B cell (primary cell): ENCODE results near the gene NELL1.

ENCODE experiments used
- CTCF ChIP-seq: fragments of 200-600 bp; IDR thresholded peaks from one replicate; pipeline ENCODE4 v1.8.0; 2022; ENCODE audit warnings: antibody characterized with exemption, mild to moderate bottlenecking
- EZH2 ChIP-seq: IDR thresholded peaks from 2 replicates; pipeline ENCODE4 v1.6.1; 2012; ENCODE audit warnings: borderline replicate concordance, low read depth, mild to moderate bottlenecking, moderate library complexity, low read length; ENCODE audit not compliant: insufficient read depth, poor library complexity, severe bottlenecking

- TF ChIP-seq CTCF: no peak
- no peak for TF ChIP-seq EZH2
Measured at GRCh38 chr11:21489416-21490115, 820.2 kb downstream of the NELL1 start.
